Mucosa of stomach (tissue), 1 donor: ENCODE results near the gene CDRT4.

Experiments used
- H3K27me3 ChIP-seq: one replicate; pipeline ENCODE4 v1.7.0; 2013; ENCODE audit warnings: mild to moderate bottlenecking, low read length; ENCODE audit not compliant: control insufficient read depth, insufficient read depth
- H3K36me3 ChIP-seq: one replicate; pipeline ENCODE4 v1.7.0; 2013; ENCODE audit warnings: low read length; ENCODE audit not compliant: control insufficient read depth, insufficient read depth
- H3K4me1 ChIP-seq: one replicate; pipeline ENCODE4 v1.7.0; 2013; ENCODE audit warnings: mild to moderate bottlenecking, low read length; ENCODE audit not compliant: control insufficient read depth, insufficient read depth
- H3K4me3 ChIP-seq: one replicate; pipeline ENCODE4 v1.7.0; 2013; ENCODE audit warnings: low read length
- H3K9ac ChIP-seq: one replicate; pipeline ENCODE4 v1.7.0; 2013; ENCODE audit warnings: mild to moderate bottlenecking, low read length, moderate library complexity
- H3K9me3 ChIP-seq: one replicate; pipeline ENCODE4 v1.7.0; 2013; ENCODE audit warnings: mild to moderate bottlenecking, low read length, moderate library complexity; ENCODE audit not compliant: control insufficient read depth
- donor health status: Pancreatic carcinoma.

The CDRT4 gene

GRCh38 chr17:15437303-15437635 lies 30.2 kb downstream of the CDRT4 start:
- Histone ChIP-seq H3K36me3 (no peaks in the 10 kb centered on the region), H3K4me3 (no peak overlapping the region), H3K27me3 (no peaks in the 10 kb centered on the region), H3K9ac (no peak overlapping the region), H3K4me1 (peaks cover 9% of the 10 kb centered on the region), H3K9me3 (no peaks in the 10 kb centered on the region)

DNA sequence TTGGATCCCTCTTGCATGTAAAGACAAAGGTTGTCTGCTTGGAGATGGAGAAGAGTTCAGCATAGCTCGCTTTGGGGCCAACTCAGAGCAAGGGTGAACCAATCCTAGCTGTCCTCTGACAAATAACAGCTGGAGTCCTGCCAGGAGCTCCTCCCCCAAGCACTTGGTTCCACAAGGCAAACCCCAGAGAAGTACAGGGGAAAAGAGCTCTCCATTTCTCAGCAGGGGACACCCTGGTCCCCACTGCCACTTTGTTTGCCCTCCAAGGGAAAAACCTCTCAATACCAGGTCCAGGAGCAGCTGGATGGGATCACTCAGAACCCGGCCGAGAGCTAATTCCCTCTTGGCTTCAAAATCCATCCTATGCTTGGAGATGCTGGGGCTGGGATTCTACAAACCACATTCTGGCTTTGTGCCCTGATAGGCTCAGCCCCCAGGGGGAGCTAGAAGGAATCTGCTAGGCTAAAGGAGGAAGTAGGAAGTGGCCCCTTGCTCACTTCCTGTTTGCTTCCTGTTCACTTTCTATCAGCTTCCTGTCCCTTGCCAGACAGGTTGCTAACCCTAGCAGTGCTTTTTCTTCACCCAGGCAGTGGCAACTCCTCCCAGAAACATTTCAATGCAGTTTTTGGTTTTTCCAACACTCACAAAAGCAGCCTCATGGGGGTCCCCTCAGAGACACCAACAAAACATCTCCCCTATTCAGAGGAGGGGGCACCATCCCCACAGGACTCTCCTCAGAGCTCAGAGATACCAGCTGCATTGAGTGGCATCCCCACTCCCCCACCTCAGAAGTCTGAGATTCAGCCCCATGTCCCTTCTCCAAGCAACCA lies 30.7 kb downstream of the CDRT4 start:
- Histone ChIP-seq H3K9me3 (no peaks in the 10 kb centered on the region), H3K27me3 (no peaks in the 10 kb centered on the region), H3K9ac (no peak overlapping the region), H3K4me3 (no peak overlapping the region), H3K36me3 (no peaks in the 10 kb centered on the region), H3K4me1 (peaks cover 9% of the 10 kb centered on the region)

- Histone ChIP-seq H3K4me3 (no peak overlapping the region), H3K4me1 (peaks cover 9% of the 10 kb centered on the region), H3K9ac (no peak overlapping the region), H3K9me3 (no peaks in the 10 kb centered on the region), H3K36me3 (no peaks in the 10 kb centered on the region), H3K27me3 (no peaks in the 10 kb centered on the region)
Measured at GRCh38 chr17:15434956-15435355, 32.5 kb downstream of the CDRT4 start.

DNA sequence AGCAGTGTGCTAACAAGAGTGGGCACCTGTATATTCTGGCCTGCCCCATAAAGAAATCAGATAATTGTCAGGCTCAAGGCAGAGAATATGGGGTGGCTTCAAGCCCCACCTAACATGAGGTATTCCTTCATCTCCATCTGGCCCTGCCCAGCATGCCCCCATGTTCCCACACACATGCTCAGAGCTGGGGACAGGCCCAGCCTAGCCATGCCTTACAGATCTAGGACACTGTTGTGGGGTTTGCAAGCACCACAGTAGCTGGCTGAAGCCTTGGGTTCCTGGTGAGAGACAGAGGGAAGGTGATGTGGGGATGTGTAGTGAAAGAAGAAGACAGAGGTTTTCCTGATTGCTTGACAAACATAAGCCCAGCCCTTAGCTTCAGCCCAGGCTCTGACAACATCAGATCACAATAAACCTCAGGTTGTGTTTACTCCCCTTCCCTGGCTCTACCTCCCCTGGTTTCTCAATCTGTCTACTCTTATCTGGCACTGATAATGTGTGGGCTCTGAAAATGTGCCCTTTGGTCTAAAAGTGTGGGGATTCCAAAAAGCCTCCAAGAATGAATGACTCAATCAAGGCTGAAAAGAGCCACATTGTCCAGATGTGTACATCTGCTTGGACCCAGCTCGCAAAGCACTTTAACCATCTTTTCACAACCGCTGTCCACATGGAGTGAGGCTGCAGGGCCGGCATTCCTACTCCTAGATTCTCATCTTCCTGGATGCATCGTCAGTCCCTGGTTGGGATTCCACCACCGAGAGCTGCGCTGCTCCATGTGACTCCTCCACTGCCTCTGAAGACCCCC lies 34.4 kb downstream of the CDRT4 start:
- peaks cover 9% of the 10 kb centered on the region for H3K4me1 ChIP-seq
- no peaks in the 10 kb centered on the region for H3K36me3 ChIP-seq
- no peaks in the 10 kb centered on the region for H3K9me3 ChIP-seq
- H3K9ac ChIP-seq: no peak overlapping the region
- H3K4me3 ChIP-seq: no peak overlapping the region
- H3K27me3 ChIP-seq: no peaks in the 10 kb centered on the region

DNA sequence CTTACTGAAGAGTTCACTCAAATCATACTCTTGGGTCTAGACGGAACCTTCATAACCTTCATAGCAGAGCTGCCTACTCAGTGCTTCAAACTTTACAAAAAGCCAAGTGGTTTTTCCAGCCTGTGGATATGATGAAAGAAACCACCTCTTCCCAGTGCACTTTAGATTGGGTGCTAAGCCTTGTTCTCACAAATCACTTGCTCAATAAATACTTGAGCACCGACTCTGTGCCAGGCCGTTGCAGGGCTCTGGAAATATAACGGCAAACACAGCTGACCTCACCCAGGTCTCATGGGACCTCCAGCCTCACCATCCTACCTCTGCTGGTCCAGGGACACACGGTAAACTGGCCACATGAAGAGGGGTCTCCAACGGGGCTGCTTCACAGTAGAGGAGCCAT lies 35.7 kb downstream of the CDRT4 start:
- H3K9me3 ChIP-seq: no peaks in the 10 kb centered on the region
- no peak overlapping the region for H3K9ac ChIP-seq
- no peak overlapping the region for H3K4me3 ChIP-seq
- no peaks in the 10 kb centered on the region for H3K36me3 ChIP-seq
- no peaks in the 10 kb centered on the region for H3K27me3 ChIP-seq
- peaks cover 7% of the 10 kb centered on the region for H3K4me1 ChIP-seq

GRCh38 chr17:15431196-15431595 lies 36.2 kb downstream of the CDRT4 start:
- no peaks in the 10 kb centered on the region for H3K27me3 ChIP-seq

GRCh38 chr17:15424521-15424920 lies 42.9 kb downstream of the CDRT4 start:
- no peaks in the 10 kb centered on the region for H3K27me3 ChIP-seq
- H3K9me3 ChIP-seq: no peaks in the 10 kb centered on the region
- no peaks in the 10 kb centered on the region for H3K36me3 ChIP-seq
- H3K4me1 ChIP-seq: no peaks in the 10 kb centered on the region
- H3K4me3 ChIP-seq: no peak overlapping the region
- no peak overlapping the region for H3K9ac ChIP-seq

More at GRCh38 chr17:15431196-15431595, 36.2 kb downstream of the CDRT4 start:
- H3K9me3 ChIP-seq: no peaks in the 10 kb centered on the region
- H3K4me3 ChIP-seq: no peak overlapping the region
- peaks cover 1% of the 10 kb centered on the region for H3K4me1 ChIP-seq
- no peaks in the 10 kb centered on the region for H3K36me3 ChIP-seq
- peak overlapping the region; percentile 23 for H3K9ac ChIP-seq

GRCh38 chr17:15422392-15422965 lies 44.9 kb downstream of the CDRT4 start:
- Histone ChIP-seq H3K36me3 (no peaks in the 10 kb centered on the region), H3K9ac (no peak overlapping the region), H3K4me1 (no peaks in the 10 kb centered on the region), H3K4me3 (no peak overlapping the region), H3K27me3 (no peaks in the 10 kb centered on the region), H3K9me3 (no peaks in the 10 kb centered on the region)

DNA sequence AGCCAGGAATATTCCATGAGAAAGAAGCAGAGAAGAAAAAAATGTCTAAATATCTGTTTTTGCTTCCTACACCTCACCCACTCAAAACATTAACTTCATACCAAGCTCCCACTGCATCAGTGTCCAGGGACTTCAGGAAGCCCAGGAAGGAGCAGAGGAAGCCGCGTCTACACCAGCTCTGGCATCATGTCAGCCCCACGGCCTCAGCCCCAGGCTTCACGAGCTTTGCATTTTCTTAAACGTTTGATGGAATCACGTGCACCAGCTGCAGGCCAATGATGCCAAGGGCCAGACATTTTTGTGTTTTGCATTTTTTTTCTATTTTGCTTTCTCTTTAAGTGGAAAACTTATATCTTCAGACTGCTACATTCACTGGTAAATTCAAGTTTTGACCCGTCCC lies 48.6 kb downstream of the CDRT4 start:
- Histone ChIP-seq H3K4me1 (no peaks in the 10 kb centered on the region), H3K36me3 (no peaks in the 10 kb centered on the region)

GRCh38 chr17:15414532-15415306 lies 52.7 kb downstream of the CDRT4 start:
- Histone ChIP-seq H3K4me3 (no peak overlapping the region), H3K27me3 (no peaks in the 10 kb centered on the region), H3K9me3 (no peaks in the 10 kb centered on the region), H3K4me1 (no peaks in the 10 kb centered on the region), H3K9ac (no peak overlapping the region), H3K36me3 (no peaks in the 10 kb centered on the region)

More for the DNA sequence above, 48.6 kb downstream of the CDRT4 start:
- H3K9ac ChIP-seq: no peak overlapping the region
- no peaks in the 10 kb centered on the region for H3K9me3 ChIP-seq
- no peak overlapping the region for H3K4me3 ChIP-seq
- no peaks in the 10 kb centered on the region for H3K27me3 ChIP-seq

DNA sequence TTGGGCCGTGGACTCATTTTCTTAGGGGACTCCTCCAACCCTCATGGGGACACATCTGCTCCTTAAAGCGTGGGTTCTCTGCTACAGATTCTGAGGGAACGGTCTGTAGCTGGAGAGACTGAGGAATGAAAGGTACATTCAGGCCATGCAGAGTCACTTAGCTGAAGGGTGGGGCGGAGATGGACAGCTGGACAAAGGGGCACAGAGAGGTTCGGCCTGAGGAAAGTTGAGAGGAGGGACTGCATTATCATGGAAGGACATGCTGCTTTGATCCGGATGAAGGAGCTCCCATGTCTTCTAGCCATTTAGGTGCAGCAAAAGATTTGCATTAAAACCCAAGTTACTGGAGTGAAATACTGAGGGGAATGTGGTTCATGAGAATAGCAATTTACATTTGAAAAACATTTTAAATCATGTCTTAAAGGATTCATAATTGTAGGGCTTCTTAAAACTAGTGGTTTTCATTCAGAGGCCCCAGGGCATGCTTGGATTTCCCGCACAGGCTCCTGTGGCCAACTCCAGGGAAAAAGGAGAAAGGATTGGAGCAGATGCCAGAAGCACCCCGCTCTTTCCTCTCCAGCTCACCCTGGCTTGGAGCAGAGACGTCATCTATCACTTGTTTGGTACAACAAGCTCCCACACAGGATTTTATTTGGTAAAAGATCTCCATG lies 54.2 kb downstream of the CDRT4 start:
- Histone ChIP-seq H3K36me3 (no peaks in the 10 kb centered on the region), H3K9me3 (no peaks in the 10 kb centered on the region), H3K4me1 (no peaks in the 10 kb centered on the region), H3K4me3 (no peak overlapping the region), H3K27me3 (no peaks in the 10 kb centered on the region), H3K9ac (no peak overlapping the region)
